Mucosa of descending colon (tissue), 3 donors: ENCODE measurements around the gene ERFL. TPM values are rescaled to one million over a fixed set of nuclear protein-coding genes. Genes with fewer than 3 reads are reported as not detected.
"Not testable (repeated sequence)": the region's sequence is repeated elsewhere in the genome, so short reads cannot be mapped to it uniquely, and the experiment has no call there.

Experiments
- ATAC-seq: fragments of 200-7000 bp; cut with Tn5 transposase; one replicate; pipeline ENCODE4 v1.9.1; 2020; ENCODE audit warnings: mild to moderate bottlenecking, moderate library complexity
- DNase-seq, 3 donors: peaks; one replicate each; pipeline ENCODE4 v3.0.0-alpha.2; 2020
- H3K36me3 ChIP-seq: fragments of 200-600 bp; one replicate; pipeline ENCODE4 v1.8.0; 2021; ENCODE audit warnings: low read depth, mild to moderate bottlenecking
- H3K4me1 ChIP-seq: fragments of 200-600 bp; one replicate; pipeline ENCODE4 v1.8.0; 2021; ENCODE audit warnings: low read depth, mild to moderate bottlenecking
- H3K4me3 ChIP-seq: fragments of 200-600 bp; one replicate; pipeline ENCODE4 v1.8.0; 2021; ENCODE audit warnings: mild to moderate bottlenecking
- H3K9me3 ChIP-seq: fragments of 200-600 bp; one replicate; pipeline ENCODE4 v1.8.0; 2021; ENCODE audit warnings: mild to moderate bottlenecking
- CTCF ChIP-seq: fragments of 200-600 bp; IDR thresholded peaks from one replicate; pipeline ENCODE4 v1.8.0; 2022; ENCODE audit warnings: antibody characterized with exemption, mild to moderate bottlenecking
- intact Hi-C, 2 donors: fragments of 100-400 bp; cut with DNase I in 1 of 2; cut with micrococcal nuclease in 1 of 2; formaldehyde crosslinking; loops; one replicate each; pipeline versions ENCODE4 v1.11.0 to v1.11.1; 2022; cut with DNase I, micrococcal nuclease
- total RNA-seq, 3 donors: library from RNA; stranded (reverse); fragmentation: NEBNext Ultra II Directional in 2 of 3; extraction: Animal tissue kit (Norgen Biotek cat#: 25700) in 2 of 3; gene quantifications; one replicate each; pipeline versions ENCODE4 v1.2.1 to v1.2.4, GENCODE V29; 2021 to 2023
- donor health status: DM: no; HTN: no; CAD: no; lungs with moderate emphysema.
- donor health status: DM: no; HTN: no; CAD: no.
- donor health status: DM: no; HTN: yes; CAD: no.

Gene ERFL
- total RNA-seq, 3 donors from 2014 or later, result 0.70 to 1.1 (median 0.98) TPM

- H3K4me3 ChIP-seq, result no peak within 1 kb of the TSS
- intact Hi-C loops, result no loop called here
- H3K4me1 ChIP-seq, result peaks cover 13% of the 10 kb centered on the region
- H3K36me3 ChIP-seq, result no peaks in the 10 kb centered on the region
- peak; percentile 46 for ATAC-seq
- DNase-seq, result peak in 1 of 3 donors; percentile 85
- no peak for TF ChIP-seq CTCF
- no peaks in the 10 kb centered on the region for H3K9me3 ChIP-seq
These were observed 51.1 kb downstream of the ERFL start, which contains the start of gene CD79A for GRCh38 chr19:41876847-41877832. TSS of gene CD79A (plus strand) at chr19:41877279. CDS start at chr19:41877305, 26 bp downstream.

- intact Hi-C loops, H3K9me3 ChIP-seq, H3K36me3 ChIP-seq, H3K4me3 ChIP-seq, ATAC-seq, DNase-seq: not testable (repeated sequence)
- H3K4me1 ChIP-seq, result peaks cover 15% of the 10 kb centered on the region
These were observed 52.3 kb downstream of the ERFL start for GRCh38 chr19:41875973-41876372.

DNA sequence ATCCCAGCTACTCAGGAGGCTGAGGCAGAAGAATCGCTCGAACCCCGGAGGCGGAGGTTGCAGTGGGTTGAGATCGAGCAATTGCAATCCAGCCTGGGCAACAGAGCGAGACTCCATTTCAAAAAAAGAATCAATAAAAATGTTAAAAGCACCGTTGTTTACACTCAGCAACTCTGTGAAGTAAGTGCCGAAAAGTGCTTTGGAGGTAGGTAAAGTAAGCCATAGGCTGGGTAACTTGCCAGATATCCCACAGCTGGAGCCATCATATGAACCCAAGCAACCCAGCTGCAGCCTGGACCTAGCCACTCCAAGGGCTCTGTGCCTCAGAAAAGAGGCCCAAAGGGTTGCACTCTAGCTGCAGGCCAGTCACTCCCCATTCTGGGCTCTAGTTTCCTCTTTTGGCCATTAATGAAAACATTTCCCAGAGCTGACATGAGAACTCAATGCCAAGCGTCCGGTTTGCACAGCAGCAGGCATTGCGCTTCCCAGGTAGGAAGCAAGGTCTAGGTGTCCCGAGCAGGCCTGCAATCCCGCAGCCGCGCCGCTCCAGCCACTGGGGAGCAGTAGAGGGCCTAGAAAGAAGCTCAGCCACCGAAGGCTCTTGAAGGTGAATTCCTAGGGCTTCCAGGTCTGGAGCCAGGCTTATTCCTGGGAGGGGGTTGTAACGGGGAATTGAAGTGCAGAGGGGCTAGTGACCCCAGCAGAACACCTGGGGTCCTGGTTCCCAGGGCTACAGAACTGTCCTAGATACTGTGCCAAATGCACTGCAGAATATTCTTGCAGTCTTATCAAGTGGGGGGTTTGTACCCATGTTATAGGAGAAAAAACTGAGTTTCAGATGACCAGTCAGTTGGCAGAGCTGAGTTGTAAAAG, 55.2 kb downstream of the ERFL start:
- H3K4me1 ChIP-seq, result peaks cover 30% of the 10 kb centered on the region
- peak; percentile 80 for TF ChIP-seq CTCF
- no peaks in the 10 kb centered on the region for H3K9me3 ChIP-seq
- no peak overlapping the region for H3K4me3 ChIP-seq
- peaks cover 3% of the 10 kb centered on the region for H3K36me3 ChIP-seq
- intact Hi-C loops, result loop anchor here (5.0 kb wide), 1 partner anchor 79 kb away; no protein-coding TSS in a partner anchor
- DNase-seq (peak; percentile 85 to 92 (median 92)), ATAC-seq (peak; percentile 78)

- ATAC-seq, result no peak
- peak in 1 of 3 donors; percentile 36 for DNase-seq
- H3K4me1 ChIP-seq, result peaks cover 36% of the 10 kb centered on the region
- intact Hi-C loops, result loop anchor here (5.0 kb wide), 1 partner anchor 80 kb away; no protein-coding TSS in a partner anchor
- no peaks in the 10 kb centered on the region for H3K9me3 ChIP-seq
- H3K4me3 ChIP-seq, result no peak overlapping the region
- peaks cover 3% of the 10 kb centered on the region for H3K36me3 ChIP-seq
- no peak for TF ChIP-seq CTCF
These were observed 55.9 kb downstream of the ERFL start for GRCh38 chr19:41872384-41872774.

DNA sequence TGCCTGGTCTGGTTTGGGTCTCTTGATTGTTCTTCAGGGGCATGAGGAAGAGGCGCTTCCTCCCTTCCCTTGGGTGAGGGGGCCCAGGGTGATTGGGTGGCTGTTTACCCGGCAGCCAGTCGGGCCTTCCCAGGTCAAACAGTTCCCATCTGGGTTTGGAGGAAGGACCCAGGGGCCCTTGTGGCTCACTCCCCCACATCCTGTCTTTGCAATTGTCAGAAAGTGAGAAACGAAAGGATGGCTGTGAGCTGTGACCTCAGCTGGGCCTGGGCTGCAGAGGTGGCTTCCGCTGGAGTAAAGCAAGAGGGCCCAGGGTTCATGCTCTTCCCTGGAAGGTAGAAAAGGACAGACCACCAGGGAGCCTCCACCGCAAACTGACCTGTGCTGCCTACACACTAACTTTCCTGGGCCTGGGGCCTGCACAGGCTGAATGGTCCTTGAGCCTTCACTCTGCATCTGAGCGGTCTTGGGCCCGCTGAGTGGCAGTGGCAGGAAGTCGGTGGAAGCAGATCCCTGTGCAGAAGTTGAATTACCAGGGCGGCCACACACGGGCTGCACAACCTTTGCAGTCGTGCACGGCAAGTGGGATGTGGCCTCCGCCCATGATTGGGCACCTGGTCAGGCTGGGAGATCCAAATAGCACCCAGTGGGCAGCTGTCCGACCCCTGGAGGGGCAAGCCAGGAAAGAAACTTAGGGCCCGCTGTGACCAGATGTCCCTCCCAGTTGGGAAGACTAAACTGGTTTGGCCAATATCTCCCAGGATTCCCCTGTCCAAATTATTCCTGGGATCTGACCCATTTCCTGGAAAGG, 56.5 kb downstream of the ERFL start:
- H3K4me1 ChIP-seq, result peaks cover 41% of the 10 kb centered on the region
- H3K4me3 ChIP-seq, result no peak overlapping the region
- intact Hi-C loops, result loop anchor here (5.0 kb wide), 1 partner anchor 81 kb away; no protein-coding TSS in a partner anchor
- no peaks in the 10 kb centered on the region for H3K9me3 ChIP-seq
- DNase-seq, result peak; percentile 55 to 83 (median 62)
- no peak for TF ChIP-seq CTCF
- peak; percentile 59 for ATAC-seq
- H3K36me3 ChIP-seq, result peaks cover 3% of the 10 kb centered on the region
